B cell (primary cell): ENCODE measurements around the gene ZNF804A. TPM values are rescaled to one million over a fixed set of nuclear protein-coding genes. Genes with fewer than 3 reads are reported as not detected.

Experiments
- ATAC-seq: fragments of 200-7000 bp; cut with Tn5 transposase; one replicate; pipeline ENCODE4 v1.10.0; 2021; ENCODE audit warnings: low read depth, mild to moderate bottlenecking, moderate number of reproducible peaks, moderate library complexity
- CTCF ChIA-PET: fragments of 350-600 bp; sonication (Branson Sonifier 250); formaldehyde crosslinking; loops from one replicate; lab custom pipeline; 2021; ENCODE audit warnings: antibody characterized with exemption, inconsistent platforms; lab: Charles Lee
- POLR2A ChIA-PET: fragments of 350-600 bp; sonication (Branson Sonifier 250); formaldehyde crosslinking; loops from one replicate; lab custom pipeline; 2021; ENCODE audit warnings: antibody characterized with exemption; lab: Charles Lee
- DNase-seq: peaks from one replicate; pipeline ENCODE4 v3.0.0; 2013
- H2AFZ ChIP-seq: 2 replicates; pipeline ENCODE4 v1.6.1; 2012; ENCODE audit warnings: mild to moderate bottlenecking, low read depth, low read length; ENCODE audit not compliant: insufficient read depth, poor library complexity, severe bottlenecking
- H3K27ac ChIP-seq, 2 donors: 1 replicate in 1 of 2; 2 replicates in 1 of 2; pipeline ENCODE4 v1.5.1; 2012 to 2013; ENCODE audit warnings: low read length in 2 of 2, mild to moderate bottlenecking in 2 of 2, moderate library complexity in 1 of 2
- H3K27me3 ChIP-seq, 4 experiments: fragments of 200-600 bp in 1 of 4; sonication (generic) in 1 of 4; replicated peaks in 1 of 4; 1 replicate in 2 of 4; 2 replicates in 2 of 4; pipeline versions ENCODE4 v1.6.1 to v1.7.0; 2013 to 2016; ENCODE audit warnings: low read length in 3 of 4, mild to moderate bottlenecking in 2 of 4, mixed read lengths in 1 of 4, moderate library complexity in 1 of 4; ENCODE audit not compliant: insufficient read depth in 4 of 4, control insufficient read depth in 3 of 4; ENCODE audit errors: control extremely low read depth in 1 of 4
- H3K36me3 ChIP-seq, 2 experiments: replicated peaks in 1 of 2; 1 replicate in 1 of 2; 2 replicates in 1 of 2; pipeline versions ENCODE4 v1.6.1 to v1.7.1; 2013; ENCODE audit warnings: low read length in 1 of 2; ENCODE audit not compliant: insufficient read depth in 2 of 2, control insufficient read depth in 1 of 2; ENCODE audit errors: control extremely low read depth in 1 of 2, extremely low read depth in 1 of 2
- H3K4me1 ChIP-seq, 2 donors: fragments of 200-600 bp in 1 of 2; sonication (generic) in 1 of 2; 1 replicate in 1 of 2; 2 replicates in 1 of 2; pipeline versions ENCODE4 v1.5.1 to v1.6.1; 2013 to 2017; ENCODE audit warnings: low read length in 2 of 2; ENCODE audit not compliant: control insufficient read depth in 2 of 2, insufficient read depth in 2 of 2
- H3K4me2 ChIP-seq: replicated peaks from 2 replicates; pipeline ENCODE3; 2012; ENCODE audit warnings: mild to moderate bottlenecking, low read depth, low read length; ENCODE audit not compliant: poor library complexity, severe bottlenecking
- H3K4me3 ChIP-seq, 5 experiments: fragments of 200-600 bp in 1 of 5; sonication (generic) in 1 of 5; 1 replicate in 3 of 5; 2 replicates in 2 of 5; pipeline versions ENCODE4 v1.5.1 to v1.7.0; 2011 to 2016; ENCODE audit warnings: low read length in 4 of 5, mild to moderate bottlenecking in 4 of 5, low read depth in 2 of 5, control low read depth in 1 of 5, moderate library complexity in 1 of 5; ENCODE audit not compliant: insufficient read depth in 1 of 5; ENCODE audit errors: control extremely low read depth in 1 of 5, extremely low read depth in 1 of 5
- H3K79me2 ChIP-seq: fragments of 200-600 bp; sonication (generic); one replicate; pipeline ENCODE4 v1.6.0; 2016; ENCODE audit warnings: low read length; ENCODE audit not compliant: control insufficient read depth, insufficient read depth
- H3K9ac ChIP-seq: fragments of 200-600 bp; sonication (generic); 2 replicates; pipeline ENCODE4 v1.6.1; 2017; ENCODE audit warnings: mild to moderate bottlenecking, low read length, moderate library complexity
- H3K9me3 ChIP-seq, 3 donors: one replicate each; pipeline versions ENCODE4 v1.6.1 to v1.7.1; 2013; ENCODE audit warnings: low read length in 2 of 3; ENCODE audit not compliant: control insufficient read depth in 2 of 3, insufficient read depth in 1 of 3; ENCODE audit errors: control extremely low read depth in 1 of 3
- H4K20me1 ChIP-seq: 2 replicates; pipeline ENCODE4 v1.6.0; 2012; ENCODE audit warnings: mild to moderate bottlenecking, low read length; ENCODE audit not compliant: insufficient read depth, control insufficient read depth, poor library complexity, severe bottlenecking
- H3K27ac Mint-ChIP-seq: one replicate; pipeline ENCODE4 v1.8.0; 2021; ENCODE audit warnings: mixed read lengths
- H3K27me3 Mint-ChIP-seq: one replicate; pipeline ENCODE4 v1.8.0; 2021; ENCODE audit warnings: mixed read lengths
- H3K4me1 Mint-ChIP-seq: one replicate; pipeline ENCODE4 v1.8.0; 2021; ENCODE audit warnings: mixed read lengths
- H3K4me3 Mint-ChIP-seq: one replicate; pipeline ENCODE4 v1.8.0; 2021; ENCODE audit warnings: mixed read lengths
- H3K9me3 Mint-ChIP-seq: one replicate; pipeline ENCODE4 v1.8.0; 2022; ENCODE audit warnings: mixed read lengths; ENCODE audit not compliant: insufficient read depth
- CTCF ChIP-seq: fragments of 200-600 bp; IDR thresholded peaks from one replicate; pipeline ENCODE4 v1.8.0; 2022; ENCODE audit warnings: antibody characterized with exemption, mild to moderate bottlenecking
- EZH2 ChIP-seq: IDR thresholded peaks from 2 replicates; pipeline ENCODE4 v1.6.1; 2012; ENCODE audit warnings: borderline replicate concordance, low read depth, mild to moderate bottlenecking, moderate library complexity, low read length; ENCODE audit not compliant: insufficient read depth, poor library complexity, severe bottlenecking
- WGBS: methylation state at CpG from one replicate; pipeline ENCODE4 v1.1.5; 2013; ENCODE audit warnings: missing lambda C conversion rate; ENCODE audit not compliant: insufficient coverage; 5-methylcytosine and 5-hydroxymethylcytosine counted together
- intact Hi-C: fragments of 100-400 bp; cut with micrococcal nuclease; formaldehyde crosslinking; loops from one replicate; pipeline ENCODE4 v1.10.0; 2022
- polyA plus RNA-seq: library from polyadenylated mRNA; depleted of rRNA; stranded (reverse); fragments of >200 nt; gene quantifications from 2 replicates; pipeline ENCODE4 v1.2.3, GENCODE V29; 2012
- total RNA-seq, 2 donors: library from RNA; stranded (reverse); fragments of 120-200 nt in 1 of 2; gene quantifications; 1 replicate in 1 of 2; 2 replicates in 1 of 2; pipeline versions ENCODE4 v1.2.3 to v1.2.4, GENCODE V29; 2013 to 2022

Gene ZNF804A
- total and polyA plus RNA-seq, 2 donors (not counting 1 experiment from before 2014, with no cell fraction given) = 1.2 to 2.4 TPM

GRCh38 chr2:184938221-184938985 is 340.1 kb downstream of the ZNF804A start:
- Mint-ChIP-seq H3K9me3 (peaks cover 7% of the 10 kb centered on the region), H3K4me3 (no peak overlapping the region), H3K4me1 (no peaks in the 10 kb centered on the region), H3K27me3 (no peaks in the 10 kb centered on the region), H3K27ac (no peak overlapping the region)
- Histone ChIP-seq H2AFZ (no peak overlapping the region), H3K4me2 (no peak overlapping the region), H3K79me2 (no peaks in the 10 kb centered on the region), H3K27ac (no peak overlapping the region), H4K20me1 (no peaks in the 10 kb centered on the region), H3K9ac (no peak overlapping the region), H3K9me3 (no peaks in the 10 kb centered on the region), H3K4me3 (no peak overlapping the region), H3K36me3 (no peaks in the 10 kb centered on the region), H3K27me3 (no peaks in the 10 kb centered on the region), H3K4me1 (no peaks in the 10 kb centered on the region)
- TF ChIP-seq CTCF (no peak), EZH2 (no peak)
- DNase-seq (no peak), ATAC-seq (no peak)
- intact Hi-C loops = no loop called here
- ChIA-PET POLR2A (no interaction called here), CTCF (no interaction called here)
- 96% methylated on average over 4 of the region's 5 CpGs for WGBS

- H3K27ac Mint-ChIP-seq = no peak overlapping the region
- Histone ChIP-seq H3K79me2 (no peaks in the 10 kb centered on the region), H3K27me3 (no peaks in the 10 kb centered on the region), H2AFZ (no peak overlapping the region), H3K4me1 (no peaks in the 10 kb centered on the region), H3K27ac (no peak overlapping the region), H3K4me2 (no peak overlapping the region), H4K20me1 (no peaks in the 10 kb centered on the region), H3K9ac (no peak overlapping the region), H3K4me3 (no peak overlapping the region), H3K36me3 (no peaks in the 10 kb centered on the region), H3K9me3 (peaks cover 0 to 5% (median 0%) of the 10 kb centered on the region in 3 donors)
- intact Hi-C loops = no loop called here
- CTCF ChIA-PET = no interaction called here
- TF ChIP-seq EZH2 = no peak
- no peak for TF ChIP-seq CTCF
- no peaks in the 10 kb centered on the region for H3K9me3 Mint-ChIP-seq
- H3K4me1 Mint-ChIP-seq = no peaks in the 10 kb centered on the region
- ATAC-seq = no peak
- H3K27me3 Mint-ChIP-seq = no peaks in the 10 kb centered on the region
- POLR2A ChIA-PET = no interaction called here
- no peak for DNase-seq
- 60% methylated on average over 1 of the region's 4 CpGs for WGBS
- no peak overlapping the region for H3K4me3 Mint-ChIP-seq
Measured at GRCh38 chr2:184945326-184945725, 347.0 kb downstream of the ZNF804A start.
